GF-D8 (cell line): ENCODE results near the gene TRPV5.

ENCODE experiments used
- DNase-seq: peaks from one replicate; lab custom pipeline; 2025; lab: John Stamatoyannopoulos, UW

TRPV5 gene

GRCh38 chr7:142940966-142941535, 7.5 kb upstream of the TRPV5 start:
- DNase-seq: no peak

- no peak for DNase-seq
These were observed 5.8 kb upstream of the TRPV5 start, which contains the start of gene LLCFC1 for GRCh38 chr7:142939226-142939910. TSS of gene LLCFC1 (plus strand) at chr7:142939484. CDS start at chr7:142939622, 138 bp downstream.

- DNase-seq: no peak
These were observed 5.1 kb upstream of the TRPV5 start for GRCh38 chr7:142938611-142939010.

GRCh38 chr7:142935941-142936565, 2.5 kb upstream of the TRPV5 start:
- DNase-seq: no peak

GRCh38 chr7:142934056-142934455, 510 bp upstream of the TRPV5 start:
- DNase-seq: no peak

DNA sequence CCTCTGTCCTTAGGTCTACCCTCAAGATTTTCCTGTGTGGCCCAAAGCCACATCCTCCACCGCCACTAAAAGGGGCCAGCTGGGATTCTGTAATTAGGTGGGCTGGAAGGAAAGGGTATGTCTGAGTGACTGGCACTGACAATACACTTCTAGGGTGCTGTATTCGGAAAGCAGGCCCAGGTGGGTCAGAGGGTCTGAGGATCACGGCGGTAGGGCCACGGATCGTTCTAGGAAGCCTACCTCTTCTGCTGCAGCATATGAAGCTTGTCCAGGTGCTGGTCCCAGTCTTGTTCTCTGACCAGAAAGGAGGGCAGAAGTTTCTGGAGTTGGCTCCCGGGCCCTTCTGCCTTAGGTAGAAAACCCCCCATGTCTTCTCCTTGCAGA, 462 bp downstream of the TRPV5 start:
- no peak for DNase-seq

- DNase-seq: no peak
These were observed 1.0 kb downstream of the TRPV5 start for GRCh38 chr7:142932386-142933091.

GRCh38 chr7:142930126-142930730, 3.3 kb downstream of the TRPV5 start:
- no peak for DNase-seq

DNA sequence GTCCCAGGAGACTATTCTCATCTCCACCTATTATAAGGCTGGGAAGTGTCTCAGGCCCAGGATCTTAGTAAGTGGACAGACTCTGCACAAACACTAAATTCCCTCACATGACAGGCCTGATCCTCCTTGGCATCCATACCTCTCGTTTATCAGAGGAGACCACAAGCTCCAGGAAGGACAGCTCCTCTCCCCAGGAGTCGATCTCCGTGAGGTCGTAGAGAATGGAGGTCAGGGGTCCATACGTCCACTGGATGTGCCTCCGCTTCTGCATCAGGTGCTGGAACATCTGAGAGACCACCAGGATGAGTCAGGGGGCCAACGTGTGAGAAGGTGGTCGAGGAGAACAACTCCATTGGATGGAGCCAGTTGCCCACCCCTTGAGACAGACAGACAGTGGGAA, 5.6 kb downstream of the TRPV5 start:
- no peak for DNase-seq

DNA sequence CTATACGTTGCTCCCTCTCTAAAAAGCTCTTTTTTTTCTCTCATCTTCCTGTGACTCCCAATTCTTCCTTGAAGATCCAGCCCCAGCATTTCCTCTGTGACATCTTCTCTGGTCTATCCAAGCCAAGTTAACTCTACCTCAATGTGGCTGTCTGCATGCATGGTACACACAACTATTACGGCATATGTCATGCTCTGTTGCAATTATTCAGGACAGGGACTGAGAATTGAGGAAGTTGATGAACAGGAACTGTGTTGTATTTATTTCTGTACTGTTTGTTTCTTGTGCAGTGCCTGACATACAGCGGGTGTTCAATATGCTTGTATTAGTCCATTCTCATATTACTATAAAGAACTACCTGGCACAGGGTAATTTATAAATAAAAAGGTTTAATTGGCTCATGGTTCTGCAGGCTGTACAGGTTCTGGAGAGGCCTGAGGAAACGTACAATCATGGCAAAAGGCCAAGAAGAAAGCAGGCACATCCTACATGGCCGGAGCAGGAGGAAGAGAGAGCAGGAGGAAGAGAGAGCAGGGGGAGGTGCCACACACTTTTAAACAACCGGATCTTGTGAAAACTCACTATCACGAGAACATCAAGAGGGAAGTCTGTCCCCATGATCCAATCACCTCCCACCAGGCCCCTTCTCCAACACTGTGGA, 6.3 kb downstream of the TRPV5 start:
- DNase-seq: peak; percentile 57

GRCh38 chr7:142925413-142925812, 8.1 kb downstream of the TRPV5 start:
- DNase-seq: no peak

GRCh38 chr7:142923391-142923790, 10.2 kb downstream of the TRPV5 start:
- DNase-seq: no peak

DNA sequence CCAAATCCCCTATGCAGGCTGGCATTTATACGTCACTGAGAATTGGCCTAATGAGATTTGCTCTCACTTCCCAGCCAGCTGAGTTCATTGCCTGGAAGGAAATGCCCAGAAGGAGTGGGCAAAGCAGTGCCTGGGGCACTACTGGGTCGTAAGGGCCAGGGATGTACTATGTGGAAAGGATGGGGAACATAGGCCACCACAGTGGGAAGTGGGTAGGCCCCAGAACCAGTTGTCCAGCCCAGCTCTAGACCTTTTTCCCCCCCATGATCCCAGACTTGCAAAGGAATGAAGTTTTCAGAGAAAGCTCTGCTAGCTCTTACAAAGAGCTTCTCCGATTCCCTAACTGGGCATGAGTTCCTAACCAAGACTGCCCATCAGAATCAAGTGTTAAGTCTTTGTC, 13.9 kb downstream of the TRPV5 start:
- DNase-seq: no peak

- no peak for DNase-seq
These were observed 14.6 kb downstream of the TRPV5 start for GRCh38 chr7:142918901-142919300.

GRCh38 chr7:142917447-142917846, 16.1 kb downstream of the TRPV5 start:
- no peak for DNase-seq

GRCh38 chr7:142916508-142916907, 17.0 kb downstream of the TRPV5 start:
- DNase-seq: no peak

- DNase-seq: no peak
These were observed 18.2 kb downstream of the TRPV5 start for GRCh38 chr7:142915315-142915714.

- DNase-seq: no peak
These were observed 19.4 kb downstream of the TRPV5 start for GRCh38 chr7:142914121-142914520.

DNA sequence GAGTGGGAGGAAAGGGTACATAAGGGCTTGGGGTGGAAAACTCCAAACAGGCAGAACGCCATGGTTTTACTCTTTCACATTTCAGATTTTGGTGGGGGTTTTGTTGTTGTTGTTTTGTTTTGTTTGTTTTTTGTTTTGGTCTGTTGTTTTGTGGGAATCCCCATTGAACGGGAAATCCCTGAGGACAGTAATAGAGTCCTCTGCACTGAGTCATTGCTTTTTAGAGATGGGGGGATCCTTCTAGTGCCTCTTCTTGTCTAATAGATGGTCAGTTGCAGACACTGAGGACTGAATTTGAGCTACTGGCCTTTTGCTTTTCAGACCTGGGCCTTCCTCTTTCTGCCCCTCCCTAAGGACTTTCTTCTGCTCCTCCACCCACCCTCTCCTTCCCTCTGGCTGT, 20.0 kb downstream of the TRPV5 start:
- DNase-seq: no peak

GRCh38 chr7:142913051-142913450, 20.5 kb downstream of the TRPV5 start:
- no peak for DNase-seq

DNA sequence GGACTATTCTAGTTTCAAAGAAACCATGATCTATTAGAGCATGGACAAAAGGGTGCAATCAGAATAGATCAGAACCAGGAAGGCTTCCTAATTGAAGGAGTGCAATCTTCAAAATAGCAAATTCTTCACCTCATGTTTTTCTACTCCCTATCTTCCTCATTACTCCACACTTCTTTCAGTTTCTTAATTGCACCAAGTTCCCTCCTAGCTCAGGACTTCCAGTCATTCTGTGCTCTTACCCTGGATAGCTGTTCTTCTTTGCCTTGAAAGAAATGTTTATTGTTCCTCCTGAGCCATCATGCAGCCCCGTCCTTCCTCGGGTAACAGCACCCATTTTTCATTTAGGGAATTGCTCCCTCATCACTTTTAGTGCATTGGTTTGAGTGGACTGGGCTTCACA, 23.1 kb downstream of the TRPV5 start:
- DNase-seq: no peak

DNA sequence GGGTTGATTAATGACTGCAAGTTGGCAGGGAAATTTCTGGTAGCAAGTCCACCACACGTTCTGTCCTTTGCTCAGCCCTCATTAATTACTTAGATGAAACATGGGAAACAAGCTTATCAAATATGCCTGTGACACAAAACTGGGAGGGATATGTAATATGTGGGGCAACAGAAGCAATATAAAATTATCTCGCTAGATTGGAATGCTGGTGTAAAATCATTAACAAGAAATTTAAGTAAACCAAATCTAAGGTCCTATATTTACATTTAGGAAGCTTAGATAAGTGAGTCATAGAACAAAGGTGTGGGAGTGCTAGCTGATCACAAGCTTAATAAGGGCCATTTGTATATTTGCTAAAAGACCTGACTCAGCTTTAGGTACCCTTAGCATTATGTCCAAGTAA, 23.5 kb downstream of the TRPV5 start:
- no peak for DNase-seq
